Activated T-helper 1 cell treated with anti-CD3 and anti-CD28 coated beads, Interleukin-12 subunit alpha, Interleukin-12 subunit beta, Interleukin-2, Interleukin-4 antibody, amounts not matched to agents 30 ng/mL and 10 ng/mL and 1 ng/mL, durations not matched to agents 14 hours and 24 hours and 36 hours (primary cell): ENCODE results near the gene SV2B. TPM values are rescaled to one million over a fixed set of nuclear protein-coding genes. Genes with fewer than 3 reads are reported as not detected.

Source experiments
- DNase-seq: peaks from one replicate; pipeline ENCODE4 v3.0.0; 2021; ENCODE audit warnings: low spot score
- H3K27ac Mint-ChIP-seq: one replicate; pipeline ENCODE4 v1.8.0; 2021; ENCODE audit warnings: mild to moderate bottlenecking, mixed read lengths
- H3K27me3 Mint-ChIP-seq: one replicate; pipeline ENCODE4 v1.8.0; 2022; ENCODE audit warnings: mild to moderate bottlenecking, moderate library complexity, mixed read lengths; ENCODE audit not compliant: insufficient read depth
- H3K36me3 Mint-ChIP-seq: one replicate; pipeline ENCODE4 v1.8.0; 2021; ENCODE audit warnings: low read depth, mixed read lengths
- H3K4me1 Mint-ChIP-seq: one replicate; pipeline ENCODE4 v1.8.0; 2021; ENCODE audit warnings: low read depth, mixed read lengths
- H3K4me3 Mint-ChIP-seq: one replicate; pipeline ENCODE4 v1.8.0; 2021; ENCODE audit warnings: mild to moderate bottlenecking, moderate library complexity, mixed read lengths
- H3K9me3 Mint-ChIP-seq: one replicate; pipeline ENCODE4 v1.8.0; 2021; ENCODE audit warnings: mixed read lengths
- intact Hi-C: fragments of 100-400 bp; cut with micrococcal nuclease; formaldehyde crosslinking; loops from one replicate; pipeline ENCODE4 v1.15.1; 2024
- total RNA-seq: library from RNA; stranded (reverse); gene quantifications from 2 replicates; pipeline ENCODE4 v1.2.3, GENCODE V29; 2022

Gene SV2B
- total RNA-seq, 1 donor from 2014 or later: 0.08 TPM

DNA sequence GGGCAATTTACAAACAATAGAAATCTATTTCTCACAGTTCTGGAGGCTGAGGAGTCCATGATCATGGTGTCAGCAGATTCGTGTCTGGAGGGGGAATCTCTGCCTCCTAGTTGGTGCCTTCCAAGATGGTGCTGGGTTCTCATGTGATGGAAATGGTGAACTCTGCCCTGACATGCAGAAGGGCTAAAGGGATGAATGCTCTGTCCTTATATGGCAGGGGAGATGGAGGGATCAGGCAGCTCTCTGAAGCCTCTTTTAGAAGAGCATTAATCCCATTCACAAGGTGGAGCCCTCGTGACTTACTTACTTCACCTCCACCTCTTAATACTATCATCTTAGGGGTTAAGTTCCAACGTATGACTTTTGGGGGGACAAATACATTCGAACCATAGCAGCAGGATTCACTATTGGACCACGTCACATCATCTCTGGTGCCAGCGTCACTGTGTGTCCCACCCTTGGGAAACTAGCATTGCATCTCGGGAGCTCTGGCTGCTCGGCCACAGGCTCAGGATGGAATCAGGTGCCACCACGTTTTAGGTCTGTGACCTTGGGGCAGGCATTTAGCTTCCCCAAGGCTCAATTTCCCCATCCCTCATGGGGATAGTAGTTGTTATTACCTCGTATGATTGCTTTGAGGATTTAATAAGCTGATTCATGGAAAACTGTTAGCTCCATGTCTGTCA lies 53.0 kb downstream of the SV2B start:
- no peak overlapping the region for H3K4me3 Mint-ChIP-seq
- no peak overlapping the region for H3K27ac Mint-ChIP-seq
- peaks cover 8% of the 10 kb centered on the region for H3K27me3 Mint-ChIP-seq
- no peaks in the 10 kb centered on the region for H3K36me3 Mint-ChIP-seq
- H3K4me1 Mint-ChIP-seq: no peaks in the 10 kb centered on the region
- DNase-seq: no peak
- intact Hi-C loops: no loop called here
- no peaks in the 10 kb centered on the region for H3K9me3 Mint-ChIP-seq

- no peak for DNase-seq
- intact Hi-C loops: no loop called here
- no peaks in the 10 kb centered on the region for H3K4me1 Mint-ChIP-seq
- peaks cover 12% of the 10 kb centered on the region for H3K27me3 Mint-ChIP-seq
- no peaks in the 10 kb centered on the region for H3K9me3 Mint-ChIP-seq
- H3K4me3 Mint-ChIP-seq: no peak overlapping the region
- H3K27ac Mint-ChIP-seq: no peak overlapping the region
- no peaks in the 10 kb centered on the region for H3K36me3 Mint-ChIP-seq
Measured at GRCh38 chr15:91153954-91154353, 53.9 kb downstream of the SV2B start.

GRCh38 chr15:91156175-91156726 lies 56.2 kb downstream of the SV2B start:
- intact Hi-C loops: no loop called here
- no peak overlapping the region for H3K4me3 Mint-ChIP-seq
- no peaks in the 10 kb centered on the region for H3K9me3 Mint-ChIP-seq
- no peaks in the 10 kb centered on the region for H3K4me1 Mint-ChIP-seq
- H3K27ac Mint-ChIP-seq: no peak overlapping the region
- H3K36me3 Mint-ChIP-seq: no peaks in the 10 kb centered on the region
- peaks cover 9% of the 10 kb centered on the region for H3K27me3 Mint-ChIP-seq
- DNase-seq: no peak

- Mint-ChIP-seq H3K9me3 (no peaks in the 10 kb centered on the region), H3K4me3 (no peak overlapping the region), H3K27ac (no peak overlapping the region), H3K4me1 (no peaks in the 10 kb centered on the region), H3K36me3 (no peaks in the 10 kb centered on the region), H3K27me3 (peaks cover 9% of the 10 kb centered on the region)
- intact Hi-C loops: no loop called here
- DNase-seq: no peak
Measured at GRCh38 chr15:91158415-91159394, 58.6 kb downstream of the SV2B start.

DNA sequence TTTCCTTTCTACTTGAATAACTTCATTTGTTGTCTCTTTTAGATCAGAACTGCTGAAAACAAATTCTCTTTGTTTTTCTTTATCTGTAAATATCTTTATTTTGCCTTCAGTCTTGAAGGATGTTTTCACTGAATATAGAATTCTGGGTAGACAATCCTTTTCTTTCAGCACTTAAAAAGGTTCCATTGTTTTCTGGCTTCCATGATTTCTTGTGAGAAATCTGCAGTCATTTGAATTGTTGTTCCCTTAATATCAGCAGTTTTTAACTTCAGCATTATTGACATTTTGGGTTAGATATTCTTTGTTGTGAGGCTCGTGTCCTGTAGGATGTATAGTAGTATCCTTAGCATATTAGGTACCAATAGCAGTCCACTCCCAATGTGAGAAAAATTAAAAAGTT lies 65.8 kb downstream of the SV2B start:
- intact Hi-C loops: no loop called here
- Mint-ChIP-seq H3K36me3 (no peaks in the 10 kb centered on the region), H3K4me3 (no peak overlapping the region), H3K27me3 (peaks cover under 1% of the 10 kb centered on the region), H3K9me3 (peaks cover 31% of the 10 kb centered on the region), H3K4me1 (no peaks in the 10 kb centered on the region), H3K27ac (no peak overlapping the region)
- no peak for DNase-seq

- H3K27ac Mint-ChIP-seq: no peak overlapping the region
- no peaks in the 10 kb centered on the region for H3K27me3 Mint-ChIP-seq
- intact Hi-C loops: no loop called here
- no peaks in the 10 kb centered on the region for H3K4me1 Mint-ChIP-seq
- no peaks in the 10 kb centered on the region for H3K36me3 Mint-ChIP-seq
- H3K4me3 Mint-ChIP-seq: no peak overlapping the region
- peaks cover 31% of the 10 kb centered on the region for H3K9me3 Mint-ChIP-seq
- no peak for DNase-seq
Measured at GRCh38 chr15:91168457-91168856, 68.4 kb downstream of the SV2B start.

DNA sequence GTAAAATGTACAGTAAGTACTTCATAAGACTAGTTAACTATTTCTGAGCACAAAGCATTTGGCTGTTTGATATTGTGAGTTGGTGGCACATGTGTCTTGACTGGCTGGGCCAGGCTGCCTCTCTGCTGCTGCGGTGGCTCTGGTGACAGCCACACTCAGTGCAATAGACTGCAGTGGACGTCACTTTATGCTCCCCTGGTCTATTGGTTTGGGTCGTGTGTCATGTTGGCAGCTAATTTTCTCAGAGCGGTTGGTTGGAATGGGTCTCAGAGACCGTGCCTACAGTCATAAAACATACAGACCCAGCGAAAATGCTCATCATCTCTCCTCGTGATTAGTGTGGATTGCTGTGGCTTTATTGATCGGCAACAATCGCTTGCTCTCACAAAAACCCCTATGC lies 71.3 kb downstream of the SV2B start:
- H3K9me3 Mint-ChIP-seq: peaks cover 13% of the 10 kb centered on the region
- H3K27me3 Mint-ChIP-seq: no peaks in the 10 kb centered on the region
- no peaks in the 10 kb centered on the region for H3K36me3 Mint-ChIP-seq
- no peak overlapping the region for H3K27ac Mint-ChIP-seq
- intact Hi-C loops: no loop called here
- DNase-seq: no peak
- H3K4me1 Mint-ChIP-seq: no peaks in the 10 kb centered on the region
- H3K4me3 Mint-ChIP-seq: no peak overlapping the region

- no peak for DNase-seq
- no peaks in the 10 kb centered on the region for H3K9me3 Mint-ChIP-seq
- H3K4me1 Mint-ChIP-seq: no peaks in the 10 kb centered on the region
- H3K4me3 Mint-ChIP-seq: no peak overlapping the region
- intact Hi-C loops: no loop called here
- peaks cover 12% of the 10 kb centered on the region for H3K27me3 Mint-ChIP-seq
- no peaks in the 10 kb centered on the region for H3K36me3 Mint-ChIP-seq
- no peak overlapping the region for H3K27ac Mint-ChIP-seq
Measured at GRCh38 chr15:91182101-91182500, 82.0 kb downstream of the SV2B start.

- Mint-ChIP-seq H3K27ac (no peak overlapping the region), H3K9me3 (no peaks in the 10 kb centered on the region), H3K4me3 (no peak overlapping the region), H3K36me3 (no peaks in the 10 kb centered on the region), H3K27me3 (peaks cover 12% of the 10 kb centered on the region), H3K4me1 (no peaks in the 10 kb centered on the region)
- no peak for DNase-seq
- intact Hi-C loops: no loop called here
Measured at GRCh38 chr15:91183596-91183995, 83.5 kb downstream of the SV2B start.

GRCh38 chr15:91184441-91184840 lies 84.4 kb downstream of the SV2B start:
- Mint-ChIP-seq H3K4me3 (no peak overlapping the region), H3K27ac (no peak overlapping the region), H3K9me3 (no peaks in the 10 kb centered on the region), H3K36me3 (no peaks in the 10 kb centered on the region), H3K4me1 (no peaks in the 10 kb centered on the region), H3K27me3 (peaks cover 12% of the 10 kb centered on the region)
- intact Hi-C loops: no loop called here
- DNase-seq: no peak

DNA sequence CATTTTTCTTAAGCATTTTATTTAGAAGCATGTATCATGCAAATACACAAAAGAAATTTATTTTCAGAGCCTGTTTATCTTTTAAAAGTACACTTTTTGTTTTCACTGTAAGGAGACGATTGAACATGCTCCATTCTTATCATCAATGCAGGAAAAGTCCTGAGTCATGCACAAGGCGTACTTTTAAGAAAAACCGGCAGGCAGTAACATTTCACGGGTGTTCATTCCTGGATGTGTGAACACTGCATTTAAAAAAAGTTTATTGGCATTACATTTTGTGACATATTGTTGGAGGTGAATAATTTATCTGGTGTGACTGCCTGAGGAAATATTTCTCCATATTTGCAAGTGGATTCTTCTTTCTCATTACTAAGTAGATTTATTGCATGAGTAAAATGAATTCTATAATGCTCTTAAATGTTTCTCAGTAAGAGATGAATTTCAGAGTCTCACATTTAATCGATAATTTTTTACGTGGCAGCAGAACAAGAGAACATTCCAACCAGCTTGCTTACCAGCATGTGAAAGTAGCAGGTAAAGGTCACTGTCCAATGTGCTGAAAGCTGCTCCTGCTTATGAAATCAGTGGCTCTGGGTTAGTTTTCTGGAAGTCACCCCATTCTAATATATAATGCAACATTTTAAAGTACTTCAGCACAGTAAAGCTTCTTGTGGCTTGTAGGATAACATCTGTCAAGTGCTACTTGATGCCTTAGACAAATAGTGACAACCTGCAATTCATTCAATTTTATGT lies 87.0 kb downstream of the SV2B start:
- no peaks in the 10 kb centered on the region for H3K36me3 Mint-ChIP-seq
- H3K4me1 Mint-ChIP-seq: no peaks in the 10 kb centered on the region
- no peaks in the 10 kb centered on the region for H3K9me3 Mint-ChIP-seq
- intact Hi-C loops: no loop called here
- H3K27ac Mint-ChIP-seq: no peak overlapping the region
- peaks cover 13% of the 10 kb centered on the region for H3K27me3 Mint-ChIP-seq
- no peak for DNase-seq
- no peak overlapping the region for H3K4me3 Mint-ChIP-seq

GRCh38 chr15:91192285-91192684 lies 92.2 kb downstream of the SV2B start:
- H3K27ac Mint-ChIP-seq: no peak overlapping the region
- no peaks in the 10 kb centered on the region for H3K9me3 Mint-ChIP-seq
- no peaks in the 10 kb centered on the region for H3K36me3 Mint-ChIP-seq
- H3K27me3 Mint-ChIP-seq: peaks cover 10% of the 10 kb centered on the region
- no peak for DNase-seq
- intact Hi-C loops: no loop called here
- no peaks in the 10 kb centered on the region for H3K4me1 Mint-ChIP-seq
- no peak overlapping the region for H3K4me3 Mint-ChIP-seq
